Type B pancreatic cell (in vitro differentiated cells): Measurements from ENCODE around the gene SLC6A13. TPM values are rescaled to one million over a fixed set of nuclear protein-coding genes. Genes with fewer than 3 reads are reported as not detected.

Source experiments
- DNase-seq: peaks from one replicate; pipeline ENCODE4 v3.0.0; 2021; ENCODE audit warnings: mixed read lengths; ENCODE audit not compliant: unreplicated experiment; ENCODE audit errors: extremely low spot score
- H3K27ac Mint-ChIP-seq: 2 replicates; pipeline ENCODE4 v1.8.0; 2021; ENCODE audit warnings: mild to moderate bottlenecking, mixed read lengths
- H3K27me3 Mint-ChIP-seq: 2 replicates; pipeline ENCODE4 v1.8.0; 2021; ENCODE audit warnings: mixed read lengths
- H3K36me3 Mint-ChIP-seq: 2 replicates; pipeline ENCODE4 v1.8.0; 2021; ENCODE audit warnings: mixed read lengths
- H3K4me1 Mint-ChIP-seq: one replicate; pipeline ENCODE4 v1.8.0; 2021; ENCODE audit warnings: mixed read lengths; ENCODE audit not compliant: unreplicated experiment
- H3K4me3 Mint-ChIP-seq: 2 replicates; pipeline ENCODE4 v1.8.0; 2021; ENCODE audit warnings: mild to moderate bottlenecking, mixed read lengths
- H3K9me3 Mint-ChIP-seq: 2 replicates; pipeline ENCODE4 v1.8.0; 2021; ENCODE audit warnings: mixed read lengths
- CTCF ChIP-seq: fragments of 200-600 bp; sonication (generic); conservative IDR thresholded peaks from 2 replicates; pipeline ENCODE4 v1.5.0; 2021; ENCODE audit warnings: antibody characterized with exemption, mild to moderate bottlenecking
- total RNA-seq: library from RNA; stranded (reverse); gene quantifications from 2 replicates; pipeline ENCODE4 v1.2.1, GENCODE V29; 2021; ENCODE audit warnings: low replicate concordance

SLC6A13 gene
- total RNA-seq, 1 donor from 2014 or later = 7.0 TPM

- Mint-ChIP-seq H3K4me3 (no peak overlapping the region), H3K36me3 (no peaks in the 10 kb centered on the region), H3K27me3 (peaks cover 19% of the 10 kb centered on the region), H3K9me3 (no peaks in the 10 kb centered on the region), H3K27ac (no peak overlapping the region), H3K4me1 (peaks cover 37% of the 10 kb centered on the region)
- no peak for TF ChIP-seq CTCF
- no peak for DNase-seq
Measured at GRCh38 chr12:171743-172676, 90.6 kb downstream of the SLC6A13 start.

- H3K4me1 Mint-ChIP-seq = peaks cover 38% of the 10 kb centered on the region
- no peak overlapping the region for H3K4me3 Mint-ChIP-seq
- no peak overlapping the region for H3K27ac Mint-ChIP-seq
- peaks cover 22% of the 10 kb centered on the region for H3K27me3 Mint-ChIP-seq
- no peak for TF ChIP-seq CTCF
- H3K36me3 Mint-ChIP-seq = no peaks in the 10 kb centered on the region
- no peaks in the 10 kb centered on the region for H3K9me3 Mint-ChIP-seq
- DNase-seq = no peak
Measured at GRCh38 chr12:171276-171675, 91.4 kb downstream of the SLC6A13 start.

Other genes starting within 250 kb of the SLC6A13 start
- 3.7 and 4.2 TPM in 2 replicates for gene IQSEC3, start 196.1 kb downstream of the SLC6A13 start, total RNA-seq
- 2.1 and 3.0 TPM in 2 replicates for gene SLC6A12, start 48.7 kb downstream of the SLC6A13 start, total RNA-seq
- 76.7 and 156 TPM in 2 replicates for gene KDM5A, start 126.5 kb upstream of the SLC6A13 start, total RNA-seq
- 17.8 and 24.1 TPM in 2 replicates for gene CCDC77, start 138.8 kb upstream of the SLC6A13 start, total RNA-seq
- 32.5 and 103 TPM in 2 replicates for gene B4GALNT3, start 197.1 kb upstream of the SLC6A13 start, total RNA-seq